HG02852 (cell line): ENCODE measurements around the gene CA12.
"Not testable (repeated sequence)": the region's sequence is repeated elsewhere in the genome, so short reads cannot be mapped to it uniquely, and the experiment has no call there.

Experiments used
- ATAC-seq: cut with Tn5 transposase; IDR thresholded peaks from one replicate; pipeline ENCODE4 v1.9.1; 2021; ENCODE audit warnings: mild to moderate bottlenecking, moderate library complexity; ENCODE audit not compliant: unreplicated experiment

Gene CA12

GRCh38 chr15:63381301-63382204 is at the start of gene CA12:
Gene CA12, minus strand, starts transcription at chr15:63381846. Its CDS starts 126 bp downstream, at chr15:63381720.
- ATAC-seq = no peak

- no peak for ATAC-seq
Measured at GRCh38 chr15:63430766-63431451, 49.3 kb upstream of the CA12 start.

GRCh38 chr15:63426552-63426951 is 44.9 kb upstream of the CA12 start:
- ATAC-seq = no peak

DNA sequence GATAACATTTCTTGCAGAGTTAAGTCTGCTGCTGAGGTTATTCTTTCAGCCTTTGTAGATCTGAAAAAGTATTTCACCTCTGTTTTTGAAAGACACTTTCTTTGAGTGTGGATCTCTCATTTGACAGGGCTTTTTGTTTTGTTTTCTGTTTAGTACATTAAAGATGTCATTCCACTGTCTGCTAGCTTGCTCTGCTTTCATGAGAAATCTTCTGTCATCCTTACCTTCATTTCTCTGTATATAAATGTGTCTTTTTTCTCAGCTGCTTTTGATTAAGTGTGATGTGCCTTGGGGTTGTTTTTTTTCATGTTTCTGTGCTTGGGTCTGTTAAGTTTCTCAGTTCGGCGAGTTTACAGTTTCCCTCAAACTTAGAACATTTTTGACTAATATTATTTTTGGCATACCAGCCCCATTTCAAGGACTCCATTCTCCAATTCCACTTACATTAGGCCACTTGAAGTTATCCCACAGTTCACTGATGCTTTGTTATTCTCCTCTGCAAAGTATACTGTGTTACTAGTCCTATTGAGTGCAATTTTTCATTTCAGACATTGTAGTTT is 43.9 kb upstream of the CA12 start:
- no peak for ATAC-seq

- no peak for ATAC-seq
Measured at GRCh38 chr15:63422891-63423590, 41.4 kb upstream of the CA12 start.

- ATAC-seq = no peak
Measured at GRCh38 chr15:63421433-63421832, 39.8 kb upstream of the CA12 start.

- no peak for ATAC-seq
Measured at GRCh38 chr15:63420333-63420747, 38.7 kb upstream of the CA12 start.

GRCh38 chr15:63418811-63419210 is 37.2 kb upstream of the CA12 start:
- no peak for ATAC-seq

- ATAC-seq = no peak
Measured at GRCh38 chr15:63417721-63418120, 36.1 kb upstream of the CA12 start.

DNA sequence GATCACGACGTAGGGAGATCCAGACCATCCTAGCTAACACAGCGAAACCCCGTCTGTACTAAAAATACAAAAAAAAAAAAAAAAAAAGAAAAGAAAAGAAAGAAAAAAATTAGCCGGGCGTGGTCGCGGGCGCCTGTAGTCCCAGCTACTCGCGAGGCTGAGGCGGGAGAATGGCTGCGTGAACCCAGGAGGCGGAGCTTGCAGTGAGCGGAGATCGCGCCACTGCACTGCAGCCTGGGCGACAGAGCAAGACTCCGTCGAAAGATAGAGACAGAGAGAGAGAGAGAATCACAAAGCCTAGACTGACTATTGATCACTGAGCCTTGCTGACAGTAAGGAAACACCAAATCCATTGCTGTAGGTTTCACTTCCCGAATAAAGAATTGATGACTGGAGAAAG is 35.6 kb upstream of the CA12 start:
- ATAC-seq = not testable (repeated sequence)

DNA sequence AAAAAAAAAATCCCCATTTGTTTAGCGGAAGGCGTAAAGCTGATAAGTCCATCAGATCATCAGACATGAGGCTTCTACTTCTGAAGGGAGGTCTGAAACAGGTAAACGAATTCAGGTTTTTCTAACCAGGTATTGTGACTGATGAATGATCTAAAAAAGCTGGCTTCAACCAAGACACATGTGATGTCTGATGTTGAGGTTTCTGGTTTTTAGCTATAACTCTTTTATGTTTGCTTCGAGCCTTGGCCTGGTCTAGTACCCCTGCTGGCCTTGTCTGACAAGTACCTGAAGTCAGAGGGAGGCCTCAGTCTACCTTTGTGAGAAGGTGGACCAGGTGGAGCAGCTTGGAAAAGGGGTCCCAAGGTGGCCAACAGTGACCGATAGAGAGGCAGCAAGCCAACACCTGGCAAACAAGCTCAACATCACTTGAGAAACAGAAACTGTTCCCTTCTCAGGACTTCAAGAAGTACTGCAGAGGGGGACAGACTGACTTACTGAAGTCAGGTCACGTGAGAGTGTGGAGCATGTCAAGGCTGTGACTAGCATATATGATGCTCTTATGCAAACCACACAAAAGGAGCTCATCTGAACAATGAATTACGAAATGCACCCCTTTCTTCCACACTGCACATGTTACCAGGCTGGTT is 33.0 kb upstream of the CA12 start:
- ATAC-seq = no peak

- no peak for ATAC-seq
Measured at GRCh38 chr15:63412551-63412950, 30.9 kb upstream of the CA12 start.

GRCh38 chr15:63411866-63412265 is 30.2 kb upstream of the CA12 start:
- ATAC-seq = no peak

DNA sequence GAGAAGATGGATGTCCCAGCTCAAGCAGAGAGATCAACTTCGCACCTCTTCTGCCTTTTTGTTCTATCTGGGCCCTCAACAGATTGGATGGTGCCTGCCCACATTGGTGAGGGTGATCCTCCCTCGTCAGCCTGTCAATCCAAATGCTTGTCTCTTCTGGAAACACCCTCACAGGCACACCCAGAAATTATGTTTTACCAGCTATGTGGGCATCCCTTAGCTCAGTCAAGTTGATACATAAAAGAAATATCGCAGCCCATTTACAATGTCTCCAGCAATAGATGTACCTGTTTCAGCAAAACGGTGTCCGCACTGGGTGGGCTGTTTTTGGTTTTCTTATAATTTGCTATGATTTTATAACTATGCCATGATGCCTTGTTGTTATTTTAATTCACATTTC is 27.5 kb upstream of the CA12 start:
- no peak for ATAC-seq

DNA sequence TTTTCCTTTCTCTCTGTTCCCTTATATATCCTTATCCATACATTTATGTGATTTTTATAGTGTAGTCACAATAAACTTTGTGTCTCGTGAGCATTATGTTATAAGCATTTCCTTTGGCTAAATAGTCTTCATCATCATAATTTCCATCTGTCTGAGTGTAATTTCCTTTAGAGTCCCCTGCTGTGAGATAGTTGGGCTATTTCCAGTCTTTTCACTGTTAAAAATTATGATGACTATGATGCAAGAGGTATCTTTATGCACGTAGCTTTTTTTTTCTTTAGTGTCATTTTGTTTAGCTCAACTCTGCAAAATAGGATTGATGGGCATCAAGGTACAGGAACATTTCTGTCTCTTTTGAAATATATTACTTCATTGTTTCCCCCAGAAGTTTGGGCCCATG is 26.9 kb upstream of the CA12 start:
- ATAC-seq = no peak

DNA sequence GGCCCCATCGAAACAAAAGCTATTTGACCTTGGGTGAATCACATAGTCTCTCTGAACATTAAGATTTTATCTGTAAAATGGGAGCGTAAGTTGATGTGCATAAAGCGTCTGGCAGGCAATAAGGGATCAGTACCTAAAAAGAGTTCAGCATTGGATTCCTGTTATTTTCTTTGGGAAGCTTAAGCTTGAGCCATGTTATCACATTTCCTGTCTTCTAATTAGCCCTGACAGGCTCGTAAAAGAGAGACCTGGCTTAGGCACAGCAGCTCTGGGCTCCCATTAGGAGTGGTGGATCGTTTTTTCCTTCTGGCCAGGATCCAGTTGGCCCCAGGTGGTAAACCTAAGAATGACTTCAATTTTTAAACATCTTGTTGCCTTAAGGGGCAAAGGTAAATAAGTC is 26.0 kb upstream of the CA12 start:
- no peak for ATAC-seq

DNA sequence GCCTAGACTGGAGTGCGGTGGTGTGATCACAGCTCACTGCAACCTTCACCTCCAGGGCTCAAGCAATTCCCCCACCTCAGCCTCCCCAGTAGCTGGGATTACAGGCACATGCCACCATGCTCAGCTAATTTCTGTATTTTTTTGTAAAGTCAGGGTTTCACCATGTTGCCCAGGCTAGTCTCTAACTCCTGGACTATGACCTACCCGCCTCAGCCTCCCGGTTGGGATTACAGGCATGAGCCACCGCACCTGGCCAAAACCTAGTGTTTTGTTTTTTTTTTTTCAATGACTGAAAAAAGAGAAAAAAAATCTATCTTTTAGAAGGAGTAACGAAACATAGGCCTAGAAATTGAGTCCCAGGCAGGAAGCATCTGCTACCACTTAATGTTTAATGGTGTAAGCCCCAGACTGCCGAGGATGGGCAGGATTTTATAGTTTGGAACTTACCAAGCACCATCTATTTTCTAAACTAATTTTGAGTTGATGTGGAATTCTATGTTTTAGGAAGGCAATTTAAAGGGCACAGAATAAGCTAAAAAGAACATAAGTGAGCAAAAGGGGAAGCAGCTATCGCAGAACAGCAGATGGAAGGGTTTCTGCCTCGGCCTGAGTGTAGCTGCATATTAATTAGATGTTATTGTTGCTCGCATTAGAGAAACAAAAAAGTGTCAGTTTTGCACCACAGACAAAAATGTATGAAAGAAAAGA is 24.2 kb upstream of the CA12 start:
- ATAC-seq = no peak

- ATAC-seq = no peak
Measured at GRCh38 chr15:63405159-63405558, 23.5 kb upstream of the CA12 start.

DNA sequence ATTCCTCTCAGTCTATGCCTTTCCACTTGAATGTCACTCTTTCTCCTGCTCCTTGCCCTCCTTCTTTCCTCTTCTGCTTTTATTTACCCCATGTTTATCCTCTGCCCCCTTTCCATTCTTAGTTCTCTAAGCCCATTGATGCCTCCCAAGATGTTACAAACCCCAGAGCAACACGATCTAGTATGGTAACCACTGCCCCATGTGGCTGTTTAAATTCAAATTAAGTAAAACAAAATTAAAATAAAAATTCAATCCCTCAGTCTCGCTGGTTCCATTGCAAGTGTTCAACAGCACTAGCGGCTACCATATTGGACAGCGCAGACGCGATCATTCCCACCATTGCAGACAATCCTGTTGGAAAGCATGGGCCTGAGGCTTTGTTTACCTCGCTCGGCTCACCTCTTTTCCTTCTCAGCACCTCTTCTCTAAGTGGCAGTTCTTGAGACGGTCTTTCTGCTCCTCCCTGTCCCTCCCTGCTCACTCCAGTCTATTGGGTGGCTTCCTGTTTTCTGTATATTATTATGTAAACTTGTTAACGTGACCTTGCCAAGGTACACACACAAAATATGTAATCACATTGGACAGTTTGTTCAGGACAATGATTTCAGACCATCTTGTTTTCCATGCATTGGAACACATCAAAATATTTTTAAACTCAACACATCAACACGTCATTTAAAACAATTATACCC is 21.8 kb upstream of the CA12 start:
- ATAC-seq = no peak
